Hepatocyte (in vitro differentiated cells): ENCODE data around the gene KDELR1. TPM values are rescaled to one million over a fixed set of nuclear protein-coding genes. Genes with fewer than 3 reads are reported as not detected.

ENCODE experiments used
- DNase-seq: peaks from one replicate; pipeline ENCODE4 v3.0.0-alpha.2; 2016; ENCODE audit warnings: low spot score
- H2AFZ ChIP-seq: fragments of 200-600 bp; sonication (generic); 2 replicates; pipeline ENCODE4 v1.6.0; 2016; ENCODE audit warnings: antibody characterized with exemption, mild to moderate bottlenecking
- H3K27ac ChIP-seq: fragments of 200-600 bp; sonication (generic); 2 replicates; pipeline ENCODE4 v1.5.1; 2016; ENCODE audit warnings: mild to moderate bottlenecking
- H3K27me3 ChIP-seq: fragments of 200-600 bp; sonication (generic); 2 replicates; pipeline ENCODE4 v1.6.1; 2016
- H3K36me3 ChIP-seq: fragments of 200-600 bp; sonication (generic); replicated peaks from 2 replicates; pipeline ENCODE4 v1.5.1; 2016; ENCODE audit warnings: low read depth; ENCODE audit not compliant: insufficient read depth
- H3K4me1 ChIP-seq: fragments of 200-600 bp; sonication (generic); 2 replicates; pipeline ENCODE4 v1.5.1; 2016; ENCODE audit warnings: mild to moderate bottlenecking, moderate library complexity; ENCODE audit not compliant: insufficient read depth
- H3K4me2 ChIP-seq: fragments of 200-600 bp; sonication (generic); 2 replicates; pipeline ENCODE4 v1.6.0; 2016
- H3K4me3 ChIP-seq: fragments of 200-600 bp; sonication (generic); 2 replicates; pipeline ENCODE4 v1.5.1; 2016; ENCODE audit warnings: mild to moderate bottlenecking
- H3K79me2 ChIP-seq: fragments of 200-600 bp; sonication (generic); 2 replicates; pipeline ENCODE4 v1.6.0; 2017; ENCODE audit warnings: mild to moderate bottlenecking
- H3K9me2 ChIP-seq: fragments of 200-600 bp; sonication (generic); replicated peaks from 2 replicates; pipeline ENCODE4 v1.6.0; 2017; ENCODE audit warnings: mild to moderate bottlenecking; ENCODE audit not compliant: insufficient read depth
- H3K9me3 ChIP-seq: fragments of 200-600 bp; sonication (generic); 2 replicates; pipeline ENCODE4 v1.5.1; 2016; ENCODE audit warnings: low read depth, mild to moderate bottlenecking
- H4K20me1 ChIP-seq: fragments of 200-600 bp; sonication (generic); 2 replicates; pipeline ENCODE4 v1.6.0; 2016; ENCODE audit warnings: mild to moderate bottlenecking; ENCODE audit not compliant: insufficient read depth, poor library complexity, severe bottlenecking
- CTCF ChIP-seq: fragments of 200-600 bp; sonication (generic); IDR thresholded peaks from 2 replicates; pipeline ENCODE4 v1.5.1; 2016; ENCODE audit warnings: antibody characterized with exemption, mild to moderate bottlenecking; ENCODE audit not compliant: poor library complexity
- EZH2 ChIP-seq: fragments of 200-600 bp; sonication (generic); IDR thresholded peaks from 2 replicates; pipeline ENCODE4 v1.6.1; 2016; ENCODE audit warnings: antibody characterized with exemption, mild to moderate bottlenecking, borderline replicate concordance
- EZH2phosphoT487 ChIP-seq: fragments of 200-600 bp; sonication (generic); IDR thresholded peaks from one replicate; pipeline ENCODE4 v1.6.1; 2018; ENCODE audit warnings: antibody characterized with exemption, mild to moderate bottlenecking, low read depth, moderate library complexity; ENCODE audit not compliant: unreplicated experiment, severe bottlenecking
- WGBS: methylation state at CpG from one replicate; pipeline ENCODE4 v1.1.6; 2016; ENCODE audit warnings: low lambda C conversion rate; ENCODE audit errors: missing lambda C conversion rate; 5-methylcytosine and 5-hydroxymethylcytosine counted together
- polyA plus RNA-seq: library from polyadenylated mRNA; unstranded; fragments of >200 nt; fragmentation: Nextera tagmentation; extraction: Ambion mirVana; gene quantifications from 2 replicates; pipeline ENCODE4 v1.2.1, GENCODE V29; 2016
- total RNA-seq: library from RNA; depleted of rRNA; stranded (reverse); fragments of >200 nt; gene quantifications from 2 replicates; pipeline ENCODE4 v1.2.3, GENCODE V29; 2014

Gene KDELR1
- total and polyA plus RNA-seq, 2 experiments from 2014 or later = 179 to 288 TPM

- no peak overlapping the region for H3K27ac ChIP-seq
- no peak overlapping the region for H2AFZ ChIP-seq
- H3K4me3 ChIP-seq = no peak overlapping the region
- H4K20me1 ChIP-seq = no peaks in the 10 kb centered on the region
- DNase-seq = no peak
- no peaks in the 10 kb centered on the region for H3K36me3 ChIP-seq
- H3K4me2 ChIP-seq = no peak overlapping the region
- H3K4me1 ChIP-seq = no peaks in the 10 kb centered on the region
- no peaks in the 10 kb centered on the region for H3K9me2 ChIP-seq
- no peak for TF ChIP-seq EZH2phosphoT487
- no peak for TF ChIP-seq CTCF
- no peak for TF ChIP-seq EZH2
- no peaks in the 10 kb centered on the region for H3K9me3 ChIP-seq
- no peaks in the 10 kb centered on the region for H3K79me2 ChIP-seq
- no peaks in the 10 kb centered on the region for H3K27me3 ChIP-seq
- 82% methylated on average over 29 of the region's 31 CpGs for WGBS
Observed at GRCh38 chr19:48419158-48419920, 28.0 kb upstream of the KDELR1 start.

DNA sequence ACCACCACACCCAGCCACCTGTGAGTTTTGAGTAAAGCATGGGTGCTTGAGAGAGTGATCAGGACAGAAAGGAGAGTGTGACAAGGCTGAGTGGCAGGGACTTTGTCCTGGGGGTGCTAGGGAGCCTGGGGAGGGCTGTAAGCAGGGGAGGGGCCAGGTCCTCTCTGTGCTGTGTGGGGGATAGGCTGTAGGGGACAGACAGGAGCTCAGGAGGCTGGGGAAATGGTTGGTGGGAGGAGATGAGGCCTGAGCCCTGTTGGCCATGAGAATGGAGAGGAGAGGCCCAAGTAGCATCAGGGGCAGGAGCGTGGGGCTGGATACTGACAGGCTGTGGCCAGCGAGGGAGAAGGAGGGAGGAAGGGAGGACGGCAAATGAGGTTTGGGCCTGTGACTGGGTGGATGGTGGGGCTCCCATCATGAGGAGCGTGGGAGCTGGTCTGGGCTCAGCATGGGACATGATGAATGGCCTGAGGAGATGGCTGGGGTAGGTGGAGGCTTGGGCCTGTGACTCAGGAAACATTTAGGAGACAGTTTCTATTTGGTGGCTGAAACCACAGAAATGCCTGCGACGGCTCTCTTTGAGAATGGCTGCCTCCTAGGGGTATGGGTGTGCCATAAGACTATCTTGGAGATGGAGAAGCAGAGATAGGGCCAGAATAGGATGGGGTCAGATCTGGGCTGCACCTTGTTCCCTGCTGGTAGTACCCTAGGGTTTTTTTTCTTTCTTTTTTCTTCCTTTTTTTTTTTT is 27.1 kb upstream of the KDELR1 start:
- Histone ChIP-seq H3K4me3 (no peak overlapping the region), H3K4me2 (no peak overlapping the region), H2AFZ (no peak overlapping the region), H3K9me2 (no peaks in the 10 kb centered on the region), H4K20me1 (no peaks in the 10 kb centered on the region), H3K27me3 (no peaks in the 10 kb centered on the region), H3K79me2 (no peaks in the 10 kb centered on the region), H3K27ac (no peak overlapping the region), H3K36me3 (no peaks in the 10 kb centered on the region), H3K9me3 (no peaks in the 10 kb centered on the region), H3K4me1 (no peaks in the 10 kb centered on the region)
- TF ChIP-seq EZH2phosphoT487 (no peak), EZH2 (no peak)
- DNase-seq = no peak
- WGBS = 95% methylated on average over 6 of the region's 6 CpGs

GRCh38 chr19:48417421-48417820 is 26.1 kb upstream of the KDELR1 start:
- no peaks in the 10 kb centered on the region for H3K79me2 ChIP-seq
- DNase-seq = no peak
- no peak overlapping the region for H3K27ac ChIP-seq
- no peaks in the 10 kb centered on the region for H3K27me3 ChIP-seq
- no peaks in the 10 kb centered on the region for H3K4me1 ChIP-seq
- H3K9me3 ChIP-seq = no peaks in the 10 kb centered on the region
- 74% methylated on average over 7 of the region's 7 CpGs for WGBS
- no peaks in the 10 kb centered on the region for H3K36me3 ChIP-seq
- no peak overlapping the region for H3K4me3 ChIP-seq
- no peak overlapping the region for H3K4me2 ChIP-seq
- H2AFZ ChIP-seq = no peak overlapping the region
- no peaks in the 10 kb centered on the region for H4K20me1 ChIP-seq
- no peaks in the 10 kb centered on the region for H3K9me2 ChIP-seq
- TF ChIP-seq EZH2 (no peak), EZH2phosphoT487 (no peak), CTCF (no peak)

GRCh38 chr19:48415806-48416221 is 24.5 kb upstream of the KDELR1 start:
- DNase-seq = no peak

More at GRCh38 chr19:48415806-48416221, 24.5 kb upstream of the KDELR1 start:
- no peak overlapping the region for H3K4me2 ChIP-seq
- 90% methylated on average over 26 of the region's 30 CpGs for WGBS
- no peak overlapping the region for H3K4me3 ChIP-seq
- H3K79me2 ChIP-seq = no peaks in the 10 kb centered on the region
- no peaks in the 10 kb centered on the region for H3K9me3 ChIP-seq
- no peaks in the 10 kb centered on the region for H4K20me1 ChIP-seq
- no peaks in the 10 kb centered on the region for H3K4me1 ChIP-seq
- H3K36me3 ChIP-seq = no peaks in the 10 kb centered on the region
- no peaks in the 10 kb centered on the region for H3K27me3 ChIP-seq
- H3K9me2 ChIP-seq = no peaks in the 10 kb centered on the region
- TF ChIP-seq EZH2phosphoT487 (no peak), CTCF (no peak), EZH2 (no peak)
- H3K27ac ChIP-seq = no peak overlapping the region
- H2AFZ ChIP-seq = no peak overlapping the region
